ENCODE measurements around the gene UTP25. TPM values are rescaled to one million over a fixed set of nuclear protein-coding genes. Genes with fewer than 3 reads are reported as not detected.

Gene UTP25
- total RNA-seq, 1 experiment from 2014 or later: 12.7 TPM

GRCh38 chr1:209870151-209870831 lies 42.5 kb downstream of the UTP25 start:
- Histone ChIP-seq H3K79me2 (ENCODE audit: insufficient read depth, low read length) (no peaks in the 10 kb centered on the region), H3K9ac (ENCODE audit: low read length) (no peak overlapping the region), H3K27me3 (ENCODE audit: insufficient read depth, low read length) (no peaks in the 10 kb centered on the region), H4K20me1 (ENCODE audit: insufficient read depth) (no peaks in the 10 kb centered on the region), H3K9me2 (ENCODE audit: insufficient read depth) (no peaks in the 10 kb centered on the region), H3K4me3 (replicated peaks in 1 of 2; ENCODE audit: low read depth in 1 of 2, low read length in 2 of 2) (no peak overlapping the region), H3K36me3 (ENCODE audit: control insufficient read depth in 1 of 2, insufficient read depth in 2 of 2, low read length in 2 of 2) (no peaks in the 10 kb centered on the region), H2AFZ (ENCODE audit: low read depth, low read length, poor library complexity, severe bottlenecking) (no peak overlapping the region), H3K4me1 (ENCODE audit: control insufficient read depth in 1 of 2, insufficient read depth in 2 of 2, low read length in 2 of 2) (peaks cover 0 to 9% of the 10 kb centered on the region in 2 experiments; a peak in 1 of 4 replicates), H3K27ac (ENCODE audit: low read depth, low read length) (no peak overlapping the region), H3K4me2 (ENCODE audit: low read length) (no peak overlapping the region), H3K9me3 (ENCODE audit: control insufficient read depth in 1 of 2, insufficient read depth in 1 of 2, low read depth in 1 of 2, low read length in 2 of 2) (no peaks in the 10 kb centered on the region)
- ATAC-seq (no peak), DNase-seq (ENCODE audit: low read depth, low spot score) (no peak)
- POLR2A ChIA-PET: no interaction called here
- RAD21 ChIA-PET (ENCODE audit: low non-redundant PET in 1 of 2, low total read pairs in 2 of 2, uncharacterized antibody in 2 of 2, unreplicated experiment in 2 of 2): no interaction called here
- CTCF ChIA-PET: interaction anchor here (1.4 kb wide), 1 partner anchor 10 kb away, joined by 5 read pairs; no protein-coding TSS in a partner anchor
- intact Hi-C loops (cut with micrococcal nuclease): no loop called here
- TF ChIP-seq ZBTB33 (IDR thresholded peaks at IDR 0.05; ENCODE audit: extremely low read depth, insufficient replicate concordance, low read length) (no peak), TCF7L2 (IDR thresholded peaks at IDR 0.05; ENCODE audit: borderline replicate concordance, extremely low read depth, insufficient read depth, insufficient read length) (no peak), SIN3A (IDR thresholded peaks at IDR 0.05; ENCODE audit: low read depth) (no peak), JUND (IDR thresholded peaks at IDR 0.05) (no peak), ATF3 (IDR thresholded peaks at IDR 0.05) (no peak), EGR1 (IDR thresholded peaks at IDR 0.05; ENCODE audit: low read depth) (no peak), ZFX (IDR thresholded peaks at IDR 0.05) (no peak), CBX3 (IDR thresholded peaks at IDR 0.05; ENCODE audit: low read depth) (no peak)
- BruUV-seq (replicated peaks): no TSS peak
